T-helper 2 cell treated with Interferon-gamma antibody and Interleukin-4, amounts not matched to agents 100 ng/mL and 5 ng/mL, for 36 hours (primary cell): ENCODE results near the gene MTNR1B. TPM values are rescaled to one million over a fixed set of nuclear protein-coding genes. Genes with fewer than 3 reads are reported as not detected.

Experiments used
- intact Hi-C: fragments of 100-400 bp; cut with micrococcal nuclease; formaldehyde crosslinking; loops from one replicate; pipeline ENCODE4 v1.15.1; 2023
- total RNA-seq: library from RNA; stranded (reverse); gene quantifications from 2 replicates; pipeline ENCODE4 v1.2.3, GENCODE V29; 2022

The MTNR1B gene
- not detected in 2 replicates for total RNA-seq

DNA sequence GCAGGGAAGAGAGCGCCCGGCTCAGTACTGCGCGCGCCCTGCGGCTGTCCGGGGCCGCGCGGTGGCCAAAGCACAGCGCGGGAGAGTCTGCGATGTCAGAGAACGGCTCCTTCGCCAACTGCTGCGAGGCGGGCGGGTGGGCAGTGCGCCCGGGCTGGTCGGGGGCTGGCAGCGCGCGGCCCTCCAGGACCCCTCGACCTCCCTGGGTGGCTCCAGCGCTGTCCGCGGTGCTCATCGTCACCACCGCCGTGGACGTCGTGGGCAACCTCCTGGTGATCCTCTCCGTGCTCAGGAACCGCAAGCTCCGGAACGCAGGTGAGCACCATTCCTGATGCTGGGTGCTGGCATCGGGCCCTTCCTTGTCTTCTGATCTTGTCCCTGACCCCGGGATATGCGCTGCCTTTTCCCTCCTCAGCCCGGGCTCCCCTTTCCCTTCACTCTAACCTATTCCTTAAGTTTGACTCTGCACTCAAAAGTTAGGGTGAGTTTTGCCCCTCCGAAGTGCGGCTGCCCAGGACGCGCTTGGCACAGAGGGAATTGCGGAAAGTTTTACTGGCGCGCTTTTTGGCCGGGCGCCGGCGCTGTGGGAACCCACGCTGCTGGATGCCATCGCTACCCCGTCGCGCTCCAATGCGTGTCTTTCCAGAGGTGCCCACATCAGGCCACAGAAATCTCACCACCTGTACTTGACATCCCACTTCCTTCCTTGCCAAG lies at the start of gene MTNR1B:
Gene MTNR1B, plus strand, starts transcription at position 18 of the 714 bp plus-strand sequence. Its CDS starts 75 bp downstream, at position 93.
- intact Hi-C loops: no loop called here

DNA sequence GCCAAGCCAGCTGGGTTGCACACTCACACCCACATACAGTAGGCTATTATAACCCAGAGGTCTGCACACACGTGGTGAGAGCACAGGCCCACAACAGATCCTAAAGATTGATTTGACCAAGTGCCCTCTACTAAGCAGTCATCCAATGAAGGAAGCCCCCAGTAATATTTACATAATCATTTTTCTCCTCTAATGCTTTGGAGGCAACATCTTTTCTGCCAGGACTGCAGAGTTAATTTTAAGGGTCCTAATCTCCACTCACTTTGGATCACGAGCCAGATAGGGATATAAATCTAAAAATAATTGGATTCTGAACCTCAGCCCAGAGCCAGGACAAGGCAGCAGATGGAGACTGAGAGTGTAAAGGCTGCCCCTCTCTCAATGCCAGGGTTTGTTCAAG lies 49.1 kb upstream of the MTNR1B start:
- intact Hi-C loops: no loop called here

DNA sequence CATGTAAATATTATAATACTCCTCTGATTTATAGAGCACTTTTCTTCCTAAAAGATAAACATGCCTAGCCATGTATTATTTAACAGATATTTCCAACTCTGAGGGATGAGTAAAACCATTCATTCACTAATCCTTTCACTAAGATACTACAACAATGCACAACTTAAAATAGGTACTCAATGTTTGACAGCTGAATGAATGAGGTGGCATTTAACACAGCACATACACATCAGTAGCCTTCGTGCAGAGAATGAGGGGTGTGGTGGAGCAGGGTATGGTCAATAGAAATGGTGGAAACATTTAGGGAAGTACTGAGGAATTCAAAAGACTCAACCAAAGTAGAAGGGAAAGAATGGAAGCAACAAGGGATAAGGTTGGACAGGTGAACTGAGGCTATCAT lies 46.7 kb upstream of the MTNR1B start:
- intact Hi-C loops: no loop called here

DNA sequence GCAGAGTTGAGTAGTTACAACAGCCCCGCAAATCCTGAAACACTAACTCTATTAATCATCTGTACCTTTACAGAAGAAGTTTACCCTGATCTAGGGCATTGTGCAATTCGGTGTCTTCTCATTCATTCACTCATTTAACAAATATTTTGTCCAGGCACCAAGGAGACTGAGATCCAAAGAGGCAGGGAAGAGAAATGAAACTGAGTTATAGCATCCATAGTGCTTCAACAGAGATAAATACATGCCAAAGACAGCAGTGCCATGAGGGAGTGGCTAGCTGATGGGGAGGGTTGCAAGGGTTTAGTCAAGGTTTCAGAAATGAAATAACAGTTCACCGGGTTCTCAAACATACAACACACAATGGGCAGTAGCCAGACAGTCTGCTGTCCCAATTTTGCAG lies 40.2 kb upstream of the MTNR1B start:
- intact Hi-C loops: no loop called here

DNA sequence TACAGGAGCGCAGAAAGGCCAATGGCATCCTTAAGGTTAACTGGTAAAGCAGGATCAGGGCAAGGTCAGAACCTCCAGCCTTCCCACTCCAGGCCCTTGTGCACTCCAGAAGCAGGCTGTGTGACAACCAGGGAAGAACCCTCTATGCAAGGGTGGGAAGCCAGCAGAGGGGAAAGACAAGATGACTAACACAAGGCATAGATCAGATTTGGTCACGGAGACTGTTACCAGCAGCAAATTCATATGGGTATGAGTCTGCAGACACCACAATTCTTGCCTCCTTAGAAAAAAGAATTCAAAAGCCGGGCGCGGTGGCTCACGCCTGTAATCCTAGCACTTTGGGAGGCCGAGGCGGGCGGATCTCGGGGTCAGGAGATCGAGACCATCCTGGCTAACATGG lies 39.8 kb upstream of the MTNR1B start:
- intact Hi-C loops: no loop called here

DNA sequence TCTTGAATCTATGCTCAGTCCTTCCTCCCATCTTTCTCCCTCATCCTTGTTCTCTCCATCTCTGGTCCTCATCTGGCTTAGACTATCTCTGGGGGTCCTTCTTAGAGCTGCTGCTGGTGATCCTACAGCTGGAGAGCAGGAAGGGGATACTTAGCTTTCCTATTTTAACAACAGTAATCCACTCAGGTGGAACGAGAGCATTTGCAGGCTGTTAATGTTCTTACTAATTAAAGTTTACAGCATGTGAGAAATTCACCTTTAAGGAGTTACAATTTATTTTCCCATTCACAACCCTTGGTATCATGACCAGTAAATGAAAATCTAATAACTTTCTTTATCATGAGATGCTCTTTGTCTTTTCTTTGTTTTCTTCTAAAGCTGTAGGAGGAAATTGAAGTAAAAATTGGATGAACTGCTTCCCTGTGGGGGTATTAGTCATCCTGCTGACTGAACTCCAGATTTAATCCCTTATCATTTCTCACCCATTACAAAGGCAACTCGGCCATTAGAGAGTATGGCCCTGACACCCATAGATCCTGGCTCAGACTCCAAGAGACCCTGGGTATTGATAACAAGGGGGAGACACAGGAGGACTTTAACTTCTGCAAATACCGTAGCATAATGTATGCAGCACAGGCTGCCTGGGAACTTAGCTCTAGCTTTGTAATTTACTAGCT lies 37.6 kb upstream of the MTNR1B start:
- intact Hi-C loops: no loop called here

DNA sequence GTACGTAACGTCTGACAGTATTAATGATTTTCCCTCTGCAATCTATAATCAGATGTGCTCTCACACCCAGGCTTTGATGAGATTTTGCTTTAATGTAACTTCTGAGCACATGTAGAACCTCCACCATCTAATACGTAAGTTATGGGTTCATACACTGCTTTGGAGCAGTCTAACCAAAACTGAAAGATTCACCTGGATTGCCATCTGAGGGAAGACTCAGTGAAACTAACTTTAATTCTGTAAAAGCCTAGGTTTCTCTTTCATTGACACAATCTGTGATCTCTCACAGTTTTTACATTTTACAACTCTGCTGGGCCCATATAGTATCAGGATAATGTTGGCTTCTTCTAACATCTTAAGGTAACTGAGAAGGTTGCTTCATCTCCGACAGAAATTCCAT lies 30.1 kb upstream of the MTNR1B start:
- intact Hi-C loops: no loop called here

DNA sequence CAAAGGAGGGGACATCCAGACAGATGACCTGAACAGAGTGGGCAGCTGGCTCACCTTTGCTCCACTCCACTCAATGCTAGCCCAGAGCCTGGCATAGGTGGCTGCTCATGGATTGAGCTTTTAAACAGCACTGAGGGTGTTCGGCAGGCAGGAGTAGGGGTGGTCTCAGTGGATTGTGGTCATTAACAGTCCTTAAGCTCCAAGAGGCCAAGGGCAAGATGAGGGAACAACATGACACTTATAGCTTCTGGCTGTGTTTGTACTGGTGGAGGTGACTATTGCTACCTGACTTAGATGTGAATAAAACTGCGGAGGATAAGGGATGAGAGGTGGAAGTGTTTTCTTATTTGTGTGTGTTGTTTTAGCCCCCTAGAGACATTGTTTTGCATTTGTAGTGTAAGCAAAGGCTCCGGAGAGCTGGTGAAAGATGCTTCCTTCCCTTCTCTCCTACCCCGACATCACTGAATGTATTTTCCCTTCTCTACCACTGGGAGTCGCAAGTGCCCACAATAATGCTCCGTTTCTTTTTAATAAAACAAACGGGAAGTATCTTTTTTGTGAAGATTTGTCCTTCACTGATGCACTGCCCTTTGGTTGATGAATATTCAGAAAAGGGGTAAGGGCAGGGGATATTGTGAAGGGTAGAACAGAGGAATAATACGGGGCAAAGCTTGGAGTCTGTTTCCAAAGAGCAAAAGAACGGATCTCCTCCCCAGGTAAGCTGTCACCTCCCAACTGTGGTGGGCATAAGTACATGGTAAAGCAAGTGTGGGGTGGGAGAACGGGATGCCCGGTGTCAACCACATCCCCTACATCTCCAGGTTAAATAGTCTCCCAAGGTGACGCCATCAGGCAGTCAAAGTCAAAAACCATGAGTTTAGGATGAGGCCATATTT lies 27.5 kb upstream of the MTNR1B start:
- intact Hi-C loops: loop anchor here (1.0 to 10.0 kb wide), 4 partner anchors 123 to 600 kb away; partner anchors contain the start of gene SMCO4

DNA sequence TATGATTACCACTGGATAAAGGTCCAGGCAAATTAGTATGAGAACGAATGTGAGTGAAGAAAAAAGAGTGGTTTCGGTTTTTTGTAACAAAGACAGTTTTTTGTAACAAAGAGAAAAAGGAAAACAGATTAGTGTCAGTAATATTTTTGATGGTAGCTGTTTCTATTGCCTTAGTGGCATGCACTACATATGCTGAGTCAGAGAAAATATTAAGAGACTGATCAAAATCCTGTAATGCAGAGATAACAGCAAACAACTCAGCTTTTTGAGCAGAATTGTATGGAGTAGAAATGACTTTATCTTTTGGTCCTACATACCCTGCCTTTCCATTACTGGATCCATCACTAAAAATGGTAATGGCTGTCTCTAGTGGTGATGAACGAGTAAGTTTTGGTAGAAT lies 22.7 kb upstream of the MTNR1B start:
- intact Hi-C loops: loop anchor here (10.0 kb wide), 1 partner anchor 118 kb away; no protein-coding TSS in a partner anchor

DNA sequence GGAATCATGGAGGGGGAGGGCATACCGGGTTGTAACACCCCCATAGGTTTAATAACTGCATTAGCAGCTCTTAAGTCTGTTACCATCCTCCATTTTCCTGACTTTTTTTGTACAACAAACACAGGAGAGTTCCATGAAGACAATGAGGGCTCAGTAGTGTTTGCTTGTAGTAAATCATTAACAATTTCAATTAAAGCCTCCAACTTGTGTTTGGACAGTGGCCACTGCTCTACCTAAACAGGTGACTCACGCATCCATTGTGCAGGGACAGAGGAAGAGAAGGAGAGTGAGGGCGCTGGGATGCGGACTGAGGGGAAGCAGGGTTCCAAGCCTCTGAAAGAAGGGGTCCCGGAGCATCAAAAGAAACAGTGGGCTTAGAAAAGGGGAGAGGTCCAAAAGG lies 21.3 kb upstream of the MTNR1B start:
- intact Hi-C loops: loop anchor here (10.0 kb wide), 1 partner anchor 117 kb away; no protein-coding TSS in a partner anchor

DNA sequence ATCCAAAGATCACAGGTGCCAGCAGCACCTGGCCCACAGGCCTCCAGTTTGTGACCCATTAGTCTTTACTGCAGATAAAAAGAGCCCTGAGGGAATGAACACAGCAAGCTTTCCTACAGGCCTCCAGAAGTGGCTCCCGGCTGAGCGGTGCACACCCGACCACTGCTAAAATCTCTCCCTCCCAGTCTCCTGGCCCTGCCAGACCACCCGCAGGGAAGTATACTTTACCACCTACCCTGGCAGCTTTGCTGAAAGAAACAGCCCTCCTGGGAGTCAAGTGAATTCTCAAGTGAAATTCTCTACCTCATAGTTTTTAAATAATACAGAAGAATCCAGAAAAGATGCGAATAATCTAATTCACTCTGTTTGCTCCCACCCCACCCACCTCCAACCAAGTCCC lies 15.4 kb upstream of the MTNR1B start:
- intact Hi-C loops: no loop called here

DNA sequence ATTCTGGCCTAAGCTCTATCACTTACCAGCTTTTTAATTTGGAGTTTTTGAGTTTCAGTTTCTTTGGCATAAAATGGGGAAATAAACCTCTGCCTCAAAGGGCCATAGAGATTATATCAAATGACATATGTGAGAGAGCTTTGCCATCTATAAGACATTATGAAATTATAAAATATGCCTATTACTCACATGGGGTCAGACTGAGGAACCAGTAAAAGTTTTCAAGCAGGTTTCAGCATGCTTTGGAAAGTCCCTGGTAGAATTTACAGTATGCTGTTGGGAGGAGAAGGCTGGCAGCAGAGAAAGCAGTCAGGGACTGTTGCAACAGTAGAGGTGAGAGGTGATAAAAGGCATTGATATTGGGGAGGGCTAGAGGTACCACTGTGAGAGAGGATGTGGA lies 13.6 kb upstream of the MTNR1B start:
- intact Hi-C loops: no loop called here

DNA sequence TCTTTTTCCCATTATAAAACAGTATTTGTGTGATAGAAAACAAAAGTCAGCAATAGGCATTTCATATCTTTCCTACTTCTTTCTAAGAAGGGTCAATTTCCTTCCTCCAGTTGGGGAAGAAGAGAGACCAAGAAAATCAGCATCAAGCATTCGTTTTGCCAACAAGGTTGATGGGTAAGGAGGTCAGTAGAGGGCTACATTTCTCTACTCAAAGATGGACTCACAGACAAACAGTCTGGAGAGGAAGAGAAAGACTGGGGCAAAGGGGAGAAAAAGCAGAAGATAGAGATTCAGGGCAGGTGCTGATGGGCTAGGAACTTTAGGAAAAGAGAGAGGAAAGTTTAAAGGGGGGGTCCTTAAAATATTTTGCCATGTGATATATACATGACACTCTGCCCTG lies 8.6 kb upstream of the MTNR1B start:
- intact Hi-C loops: no loop called here

DNA sequence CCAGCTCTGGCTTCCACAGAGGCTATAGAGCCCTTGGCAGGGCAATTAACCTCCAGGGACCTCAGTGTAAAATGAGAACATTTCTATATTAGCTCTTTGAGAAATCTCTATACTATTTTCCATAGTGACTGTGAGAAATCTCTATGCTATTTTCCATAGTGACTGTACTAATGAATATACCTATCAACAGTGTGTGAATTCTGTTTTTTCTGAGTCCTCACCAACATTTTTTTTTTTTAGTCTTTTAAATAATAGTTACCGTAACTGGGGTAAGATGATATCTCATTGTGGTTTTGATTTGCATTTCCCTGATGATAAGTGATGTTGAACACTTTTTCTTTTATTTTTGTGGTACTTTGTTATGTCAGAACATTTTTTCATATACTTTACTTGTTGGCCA lies 7.0 kb upstream of the MTNR1B start:
- intact Hi-C loops: no loop called here

DNA sequence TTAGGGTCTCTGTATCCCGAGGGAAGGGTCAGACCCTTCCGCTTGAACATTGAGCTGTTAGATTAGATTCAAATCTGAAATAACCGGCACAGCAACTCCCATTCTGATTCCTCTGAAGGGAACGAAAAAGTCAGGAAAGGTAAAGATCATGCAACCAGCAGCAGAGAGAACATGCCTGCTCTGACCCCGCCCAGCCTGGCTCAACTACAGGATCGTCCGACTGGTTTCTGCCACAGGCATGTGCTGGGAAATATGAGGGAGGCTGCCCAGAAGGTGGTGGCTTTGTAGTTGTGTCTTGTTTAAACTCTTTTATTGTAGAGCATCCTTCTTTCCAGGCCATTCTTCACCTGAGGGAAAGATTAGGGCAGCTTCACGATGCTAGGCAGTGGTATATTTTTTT lies 5.0 kb upstream of the MTNR1B start:
- intact Hi-C loops: no loop called here

DNA sequence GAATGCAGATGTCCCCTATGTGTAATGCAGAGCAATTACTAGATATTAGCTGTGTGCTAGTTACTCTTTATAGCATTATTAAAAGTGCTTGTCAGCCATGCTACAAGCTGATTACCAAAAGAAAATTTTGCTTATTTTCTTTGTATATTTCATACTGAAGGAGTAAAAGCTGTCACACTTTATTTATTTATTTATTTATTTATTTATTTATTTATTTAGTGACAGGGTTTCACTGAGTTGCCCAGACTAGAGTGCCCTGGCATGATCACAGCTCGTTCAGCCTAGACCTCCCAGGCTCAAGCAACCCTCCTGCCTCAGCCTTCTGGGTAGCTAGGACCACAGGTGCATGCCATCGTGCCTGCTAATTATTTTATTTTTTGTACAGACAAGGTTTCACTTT lies 4.3 kb upstream of the MTNR1B start:
- intact Hi-C loops: no loop called here

DNA sequence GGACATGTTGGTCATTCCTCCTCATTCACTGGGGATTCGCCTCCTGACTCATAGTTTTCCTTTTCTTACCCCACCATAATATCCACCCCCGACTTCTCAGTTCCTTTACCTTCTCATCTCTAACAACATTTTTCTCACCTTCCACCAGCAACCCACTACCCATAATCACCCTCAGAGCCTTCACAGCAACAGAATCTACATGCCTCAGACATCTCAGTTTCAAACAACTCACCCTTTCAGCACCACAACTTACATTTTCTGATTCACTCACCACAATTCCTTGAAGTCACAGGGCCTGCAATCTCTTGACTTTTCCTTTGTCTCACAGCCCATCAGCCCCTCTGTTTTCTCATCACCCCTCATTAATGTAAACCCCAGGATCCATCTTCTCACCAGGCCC lies 2.3 kb upstream of the MTNR1B start:
- intact Hi-C loops: no loop called here

DNA sequence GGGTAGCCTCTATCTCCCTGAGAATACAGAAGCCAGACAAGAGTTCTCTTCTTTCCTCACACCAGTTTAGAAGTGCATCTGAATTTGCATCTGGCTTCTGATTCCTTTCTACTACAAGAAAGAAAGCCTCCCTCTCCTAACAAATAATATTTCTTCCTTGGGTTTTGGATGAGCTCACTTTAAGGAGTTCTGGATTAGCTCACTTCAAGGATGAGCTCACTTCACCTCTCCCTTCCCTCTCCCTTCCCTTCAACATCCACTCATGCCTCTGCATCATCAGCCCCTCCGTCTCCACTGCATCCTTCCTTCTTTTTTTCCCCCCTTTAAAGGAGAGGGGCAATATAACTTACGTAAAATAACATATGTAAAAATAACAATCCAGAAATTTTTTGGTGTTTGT lies 1.6 kb upstream of the MTNR1B start:
- intact Hi-C loops: no loop called here

DNA sequence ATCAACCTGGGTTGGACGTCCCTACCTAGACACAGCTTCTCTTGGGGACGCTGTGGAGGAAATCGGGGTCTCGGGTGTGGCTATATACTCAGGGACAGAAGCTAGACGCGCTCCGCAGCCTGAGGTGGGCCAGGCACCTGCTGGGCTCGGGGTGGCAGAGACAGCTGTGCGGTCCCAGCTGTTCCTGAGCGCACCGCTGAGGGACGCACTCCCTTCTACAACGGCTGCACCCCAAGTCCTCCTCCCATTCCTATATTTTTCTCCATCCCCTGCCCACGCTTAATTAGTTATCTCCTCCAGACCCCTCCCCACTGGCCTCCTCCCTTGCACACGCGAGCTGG lies 188 bp upstream of the MTNR1B start:
- intact Hi-C loops: no loop called here

DNA sequence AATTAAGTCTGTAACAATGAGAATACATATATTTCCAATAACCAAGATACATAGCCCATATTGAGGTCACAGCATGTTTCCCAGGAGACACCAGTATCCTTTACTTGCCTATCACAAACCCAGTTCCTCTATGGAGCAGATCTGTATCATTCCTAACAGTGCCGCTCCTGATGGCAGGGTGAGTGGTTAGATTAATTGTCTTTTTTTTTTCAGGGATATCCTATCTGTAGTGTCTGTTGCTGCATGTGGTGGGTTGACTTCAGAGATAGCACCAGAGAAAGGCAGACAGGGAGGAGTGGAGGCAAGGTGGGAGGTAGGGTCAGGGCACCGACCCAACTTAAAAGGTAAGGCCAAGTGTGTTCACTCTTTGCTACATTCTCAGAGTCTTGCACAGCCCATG lies 2.8 kb downstream of the MTNR1B start:
- intact Hi-C loops: no loop called here

DNA sequence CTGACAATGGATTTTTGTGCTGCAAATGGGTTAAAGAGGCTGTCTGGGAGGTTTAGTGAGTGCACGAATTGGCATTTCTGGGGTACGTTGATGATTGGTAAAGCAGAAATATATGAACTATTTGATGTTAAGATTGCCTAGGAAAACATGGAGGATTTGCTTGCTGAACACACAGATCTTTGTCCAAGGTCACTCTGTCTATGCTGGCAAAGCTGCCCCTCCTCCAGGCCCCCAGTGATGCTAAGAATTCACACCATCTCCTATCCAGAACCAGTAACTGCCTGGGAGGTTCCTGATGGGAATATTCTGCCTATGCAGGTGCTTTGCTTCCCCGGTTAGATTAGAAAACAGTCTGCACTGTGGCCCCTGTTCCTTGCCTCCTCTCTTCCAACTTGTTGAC lies 5.8 kb downstream of the MTNR1B start:
- intact Hi-C loops: no loop called here

DNA sequence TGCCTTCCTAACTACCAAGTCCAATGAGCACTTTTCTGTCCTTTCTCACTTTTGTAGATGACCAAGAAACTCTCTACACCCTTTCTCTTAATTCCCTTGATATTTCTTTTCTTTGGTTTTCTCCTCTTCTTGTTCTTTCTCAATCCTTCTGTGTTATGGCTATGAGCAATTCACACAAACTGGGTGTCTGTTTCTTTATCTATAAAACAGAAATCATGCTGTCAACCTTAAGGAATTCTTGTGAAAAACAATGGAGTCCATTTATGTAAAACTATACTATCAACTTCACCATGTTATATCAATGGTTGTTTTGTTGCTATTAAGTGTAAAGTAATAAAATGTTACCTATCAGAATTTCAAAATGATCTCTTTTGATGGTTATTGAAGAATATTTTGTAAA lies 7.2 kb downstream of the MTNR1B start:
- intact Hi-C loops: no loop called here
